DOHH2 (cell line): Measurements from ENCODE around the gene CAND2.

Experiments used
- H3F3A ChIP-seq: fragments of 200-600 bp; sonication (generic), shearing (Covaris generic); 2 replicates; pipeline ENCODE4 v1.6.0; 2016; ENCODE audit warnings: antibody characterized with exemption, mild to moderate bottlenecking; ENCODE audit not compliant: control insufficient read depth, insufficient read depth
- H3K27ac ChIP-seq: fragments of 200-600 bp; sonication (generic); 2 replicates; pipeline ENCODE4 v1.5.1; 2014; ENCODE audit warnings: low read depth, mild to moderate bottlenecking, low read length, moderate library complexity
- H3K27me3 ChIP-seq: fragments of 200-600 bp; sonication (generic); 2 replicates; pipeline ENCODE4 v1.6.1; 2014; ENCODE audit warnings: mild to moderate bottlenecking, low read length, mixed read lengths; ENCODE audit not compliant: control insufficient read depth
- H3K36me3 ChIP-seq: fragments of 200-600 bp; sonication (generic); 2 replicates; pipeline ENCODE4 v1.6.1; 2014; ENCODE audit warnings: mild to moderate bottlenecking, low read length, moderate library complexity, mixed read lengths; ENCODE audit not compliant: control insufficient read depth
- H3K4me1 ChIP-seq: fragments of 200-600 bp; sonication (generic); 2 replicates; pipeline ENCODE4 v1.6.1; 2014; ENCODE audit warnings: mild to moderate bottlenecking, low read length, mixed read lengths; ENCODE audit not compliant: control insufficient read depth
- H3K4me2 ChIP-seq: fragments of 200-600 bp; sonication (generic); 2 replicates; pipeline ENCODE4 v1.6.0; 2014; ENCODE audit warnings: mild to moderate bottlenecking, low read length, moderate library complexity
- H3K4me3 ChIP-seq: fragments of 200-600 bp; sonication (generic); 2 replicates; pipeline ENCODE4 v1.5.1; 2014; ENCODE audit warnings: mild to moderate bottlenecking, low read length, mixed read lengths
- H3K79me2 ChIP-seq: fragments of 200-600 bp; sonication (generic); 2 replicates; pipeline ENCODE4 v1.6.1; 2014; ENCODE audit warnings: mild to moderate bottlenecking, low read length, mixed read lengths; ENCODE audit not compliant: control insufficient read depth
- H3K9me2 ChIP-seq: fragments of 200-600 bp; sonication (generic); replicated peaks from 2 replicates; pipeline ENCODE4 v1.6.1; 2014; ENCODE audit warnings: mild to moderate bottlenecking, low read length, mixed read lengths; ENCODE audit not compliant: control insufficient read depth
- H3K9me3 ChIP-seq: fragments of 200-600 bp; sonication (generic); 2 replicates; pipeline ENCODE4 v1.6.1; 2014; ENCODE audit warnings: antibody characterized with exemption, low read length, mixed read lengths; ENCODE audit not compliant: control insufficient read depth, insufficient read depth
- H4K20me1 ChIP-seq: fragments of 200-600 bp; sonication (generic); 2 replicates; pipeline ENCODE4 v1.6.0; 2014; ENCODE audit warnings: low read depth, mild to moderate bottlenecking, antibody characterized with exemption, low read length, moderate library complexity; ENCODE audit not compliant: control insufficient read depth, insufficient read depth
- EZH2phosphoT487 ChIP-seq: fragments of 200-600 bp; sonication (generic); IDR thresholded peaks from 2 replicates; pipeline ENCODE4 v1.6.1; 2017; ENCODE audit warnings: borderline replicate concordance, mild to moderate bottlenecking, antibody characterized with exemption, low read length, moderate library complexity, mixed read lengths
- TF ChIP-seq, protein P1 (sequence below): fragments of 200-600 bp; sonication (generic); IDR thresholded peaks from one replicate; pipeline ENCODE4 v1.5.1; 2014; ENCODE audit warnings: antibody characterized with exemption, mild to moderate bottlenecking, low read depth, low read length; ENCODE audit not compliant: poor library complexity, severe bottlenecking

Gene CAND2

DNA sequence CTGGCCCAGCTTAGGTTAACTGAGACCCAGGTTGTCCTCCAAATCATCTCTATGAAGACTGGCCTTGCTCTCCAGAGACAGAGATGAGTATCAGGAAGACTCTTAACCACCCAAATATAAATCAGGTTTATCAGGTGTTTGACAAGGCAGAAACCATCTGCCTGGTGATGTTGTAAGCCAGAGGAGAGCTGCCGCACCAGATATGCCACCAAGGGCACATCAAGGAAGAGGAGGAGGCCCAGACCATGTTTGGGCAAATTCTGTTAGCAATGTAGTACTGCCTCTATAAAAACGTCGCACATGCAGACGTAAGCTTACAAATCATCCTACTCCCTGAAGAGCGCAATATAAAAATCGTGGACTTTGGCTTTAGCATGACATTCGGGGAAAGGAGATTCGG is 65.9 kb downstream of the CAND2 start:
- Histone ChIP-seq H3K4me3 (no peak overlapping the region), H3F3A (no peaks in the 10 kb centered on the region), H3K36me3 (no peaks in the 10 kb centered on the region), H3K27ac (no peak overlapping the region), H3K4me2 (no peak overlapping the region), H3K79me2 (no peaks in the 10 kb centered on the region), H3K9me3 (no peaks in the 10 kb centered on the region), H3K4me1 (no peaks in the 10 kb centered on the region), H4K20me1 (no peaks in the 10 kb centered on the region), H3K9me2 (no peaks in the 10 kb centered on the region), H3K27me3 (0 out of 2 replicates have a peak, but pooled peaks cover 2% of the 10 kb centered on the region)
- TF ChIP-seq, protein P1, sequence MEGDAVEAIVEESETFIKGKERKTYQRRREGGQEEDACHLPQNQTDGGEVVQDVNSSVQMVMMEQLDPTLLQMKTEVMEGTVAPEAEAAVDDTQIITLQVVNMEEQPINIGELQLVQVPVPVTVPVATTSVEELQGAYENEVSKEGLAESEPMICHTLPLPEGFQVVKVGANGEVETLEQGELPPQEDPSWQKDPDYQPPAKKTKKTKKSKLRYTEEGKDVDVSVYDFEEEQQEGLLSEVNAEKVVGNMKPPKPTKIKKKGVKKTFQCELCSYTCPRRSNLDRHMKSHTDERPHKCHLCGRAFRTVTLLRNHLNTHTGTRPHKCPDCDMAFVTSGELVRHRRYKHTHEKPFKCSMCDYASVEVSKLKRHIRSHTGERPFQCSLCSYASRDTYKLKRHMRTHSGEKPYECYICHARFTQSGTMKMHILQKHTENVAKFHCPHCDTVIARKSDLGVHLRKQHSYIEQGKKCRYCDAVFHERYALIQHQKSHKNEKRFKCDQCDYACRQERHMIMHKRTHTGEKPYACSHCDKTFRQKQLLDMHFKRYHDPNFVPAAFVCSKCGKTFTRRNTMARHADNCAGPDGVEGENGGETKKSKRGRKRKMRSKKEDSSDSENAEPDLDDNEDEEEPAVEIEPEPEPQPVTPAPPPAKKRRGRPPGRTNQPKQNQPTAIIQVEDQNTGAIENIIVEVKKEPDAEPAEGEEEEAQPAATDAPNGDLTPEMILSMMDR = no peak
- TF ChIP-seq EZH2phosphoT487 = no peak

DNA sequence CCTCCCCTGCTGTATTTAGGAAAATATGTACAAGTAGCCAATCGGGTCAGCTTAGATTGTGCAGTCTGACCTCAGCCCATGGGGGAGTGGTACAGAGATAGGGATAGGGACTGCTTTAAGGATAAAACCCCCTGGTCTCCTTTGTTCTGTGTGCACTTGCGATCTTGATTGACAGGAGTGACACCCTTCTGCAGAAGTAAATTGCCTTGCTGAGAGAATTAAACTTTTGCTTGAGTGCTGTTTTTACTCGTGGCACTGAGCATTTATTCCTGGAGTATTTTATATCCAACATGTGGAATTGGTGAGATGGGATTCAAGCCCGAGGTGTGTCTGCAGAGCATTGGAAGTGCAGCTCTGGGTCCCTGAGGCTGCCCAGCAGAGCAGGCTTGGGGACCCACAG is 68.8 kb downstream of the CAND2 start:
- Histone ChIP-seq H3K9me2 (no peaks in the 10 kb centered on the region), H3K27ac (no peak overlapping the region), H3K4me3 (no peak overlapping the region), H3K4me2 (no peak overlapping the region), H3K36me3 (no peaks in the 10 kb centered on the region), H3K79me2 (no peaks in the 10 kb centered on the region), H3K4me1 (peaks cover 11% of the 10 kb centered on the region), H3K9me3 (no peaks in the 10 kb centered on the region), H3K27me3 (peaks cover 15% of the 10 kb centered on the region), H4K20me1 (no peaks in the 10 kb centered on the region), H3F3A (no peaks in the 10 kb centered on the region)
- TF ChIP-seq, protein P1 = no peak
- TF ChIP-seq EZH2phosphoT487 = no peak

GRCh38 chr3:12866836-12867235 is 70.4 kb downstream of the CAND2 start:
- Histone ChIP-seq H3K4me1 (peaks cover 11% of the 10 kb centered on the region), H3K9me3 (no peaks in the 10 kb centered on the region), H3K36me3 (no peaks in the 10 kb centered on the region), H3K79me2 (no peaks in the 10 kb centered on the region), H4K20me1 (no peaks in the 10 kb centered on the region), H3K27me3 (peaks cover 21% of the 10 kb centered on the region), H3F3A (no peaks in the 10 kb centered on the region), H3K27ac (no peak overlapping the region), H3K4me3 (no peak overlapping the region), H3K9me2 (no peaks in the 10 kb centered on the region), H3K4me2 (no peak overlapping the region)
- TF ChIP-seq, protein P1 = no peak
- TF ChIP-seq EZH2phosphoT487 = no peak
